ENCODE results near the gene FOXF2.

FOXF2 gene

GRCh38 chr6:1382883-1383728 lies 6.3 kb upstream of the FOXF2 start:
- no peak for DNase-seq
- H3K27me3 Mint-ChIP-seq: peaks cover 78% of the 10 kb centered on the region
- H3K36me3 Mint-ChIP-seq (ENCODE audit: low read depth): no peaks in the 10 kb centered on the region
- H3K4me1 Mint-ChIP-seq: peaks cover 28% of the 10 kb centered on the region
- no peak overlapping the region for H3K27ac Mint-ChIP-seq
- no peak overlapping the region for H3K4me3 Mint-ChIP-seq
- no peak for ATAC-seq
- H3K9me3 Mint-ChIP-seq: no peaks in the 10 kb centered on the region

- ATAC-seq: no peak
- no peak overlapping the region for H3K4me3 Mint-ChIP-seq
- H3K27ac Mint-ChIP-seq: no peak overlapping the region
Measured at GRCh38 chr6:1383729-1384548, 5.4 kb upstream of the FOXF2 start.

GRCh38 chr6:1384549-1385128 lies 4.7 kb upstream of the FOXF2 start:
- no peak overlapping the region for H3K4me3 Mint-ChIP-seq
- H3K36me3 Mint-ChIP-seq (ENCODE audit: low read depth): no peaks in the 10 kb centered on the region
- H3K27me3 Mint-ChIP-seq: peaks cover 77% of the 10 kb centered on the region
- peaks cover 28% of the 10 kb centered on the region for H3K4me1 Mint-ChIP-seq
- no peaks in the 10 kb centered on the region for H3K9me3 Mint-ChIP-seq
- ATAC-seq: no peak
- no peak for DNase-seq
- no peak overlapping the region for H3K27ac Mint-ChIP-seq

More at GRCh38 chr6:1383729-1384548, 5.4 kb upstream of the FOXF2 start:
- DNase-seq: no peak
- Mint-ChIP-seq H3K4me1 (peaks cover 31% of the 10 kb centered on the region), H3K27me3 (peaks cover 80% of the 10 kb centered on the region), H3K9me3 (no peaks in the 10 kb centered on the region), H3K36me3 (ENCODE audit: low read depth) (no peaks in the 10 kb centered on the region)

- ATAC-seq (no peak), DNase-seq (no peak)
- Mint-ChIP-seq H3K4me3 (no peak overlapping the region), H3K4me1 (peaks cover 25% of the 10 kb centered on the region), H3K9me3 (no peaks in the 10 kb centered on the region), H3K27me3 (peaks cover 72% of the 10 kb centered on the region), H3K27ac (no peak overlapping the region), H3K36me3 (ENCODE audit: low read depth) (no peaks in the 10 kb centered on the region)
Measured at GRCh38 chr6:1385129-1386037, 4.0 kb upstream of the FOXF2 start.

- Mint-ChIP-seq H3K4me3 (no peak overlapping the region), H3K27ac (no peak overlapping the region), H3K27me3 (peaks cover 68% of the 10 kb centered on the region), H3K9me3 (no peaks in the 10 kb centered on the region), H3K36me3 (ENCODE audit: low read depth) (no peaks in the 10 kb centered on the region), H3K4me1 (peaks cover 19% of the 10 kb centered on the region)
- DNase-seq (no peak), ATAC-seq (no peak)
Measured at GRCh38 chr6:1386038-1386709, 3.2 kb upstream of the FOXF2 start.

- H3K4me1 Mint-ChIP-seq: peaks cover 18% of the 10 kb centered on the region
- H3K27me3 Mint-ChIP-seq: peaks cover 78% of the 10 kb centered on the region
- ATAC-seq (no peak), DNase-seq (no peak)
- no peak overlapping the region for H3K27ac Mint-ChIP-seq
- H3K36me3 Mint-ChIP-seq (ENCODE audit: low read depth): no peaks in the 10 kb centered on the region
- no peak overlapping the region for H3K4me3 Mint-ChIP-seq
- H3K9me3 Mint-ChIP-seq: no peaks in the 10 kb centered on the region
Measured at GRCh38 chr6:1387538-1387875, 1.9 kb upstream of the FOXF2 start.

- Mint-ChIP-seq H3K4me3 (no peak overlapping the region), H3K9me3 (no peaks in the 10 kb centered on the region)
- no peak for DNase-seq
Measured at GRCh38 chr6:1387876-1388629, 1.3 kb upstream of the FOXF2 start.

GRCh38 chr6:1388630-1389368 lies 577 bp upstream of the FOXF2 start:
- peaks cover 16% of the 10 kb centered on the region for H3K4me1 Mint-ChIP-seq
- ATAC-seq (no peak), DNase-seq (no peak)
- peak overlapping the region; percentile 43 for H3K4me3 Mint-ChIP-seq
- no peaks in the 10 kb centered on the region for H3K9me3 Mint-ChIP-seq
- H3K27ac Mint-ChIP-seq: no peak overlapping the region
- H3K27me3 Mint-ChIP-seq: peaks cover 72% of the 10 kb centered on the region
- H3K36me3 Mint-ChIP-seq (ENCODE audit: low read depth): no peaks in the 10 kb centered on the region

More at GRCh38 chr6:1387876-1388629, 1.3 kb upstream of the FOXF2 start:
- no peak for ATAC-seq
- peaks cover 18% of the 10 kb centered on the region for H3K4me1 Mint-ChIP-seq
- H3K27ac Mint-ChIP-seq: no peak overlapping the region
- H3K27me3 Mint-ChIP-seq: peaks cover 75% of the 10 kb centered on the region
- no peaks in the 10 kb centered on the region for H3K36me3 Mint-ChIP-seq (ENCODE audit: low read depth)

GRCh38 chr6:1390133-1390945 lies 963 bp downstream of the FOXF2 start:
- ATAC-seq (no peak), DNase-seq (no peak)
- peaks cover 16% of the 10 kb centered on the region for H3K4me1 Mint-ChIP-seq
- no peaks in the 10 kb centered on the region for H3K9me3 Mint-ChIP-seq
- H3K27me3 Mint-ChIP-seq: peaks cover 77% of the 10 kb centered on the region
- peak overlapping the region; percentile 67 for H3K4me3 Mint-ChIP-seq
- H3K27ac Mint-ChIP-seq: no peak overlapping the region
- no peaks in the 10 kb centered on the region for H3K36me3 Mint-ChIP-seq (ENCODE audit: low read depth)

GRCh38 chr6:1390946-1391799 lies 1.8 kb downstream of the FOXF2 start:
- DNase-seq: no peak
- ATAC-seq: no peak
- Mint-ChIP-seq H3K36me3 (ENCODE audit: low read depth) (no peaks in the 10 kb centered on the region), H3K9me3 (no peaks in the 10 kb centered on the region), H3K4me1 (peaks cover 14% of the 10 kb centered on the region), H3K27ac (no peak overlapping the region), H3K27me3 (peaks cover 76% of the 10 kb centered on the region), H3K4me3 (peak overlapping the region; percentile 11)

GRCh38 chr6:1391800-1392309 lies 2.5 kb downstream of the FOXF2 start:
- Mint-ChIP-seq H3K9me3 (no peaks in the 10 kb centered on the region), H3K36me3 (ENCODE audit: low read depth) (no peaks in the 10 kb centered on the region), H3K4me3 (no peak overlapping the region), H3K27me3 (peaks cover 76% of the 10 kb centered on the region), H3K4me1 (peaks cover 15% of the 10 kb centered on the region), H3K27ac (no peak overlapping the region)
- ATAC-seq (no peak), DNase-seq (no peak)
